ENCODE data around the gene ATP2A3. TPM values are rescaled to one million over a fixed set of nuclear protein-coding genes. Genes with fewer than 3 reads are reported as not detected.

ATP2A3 gene
- total and polyA plus RNA-seq, 10 donors: 103 to 240 (median 194) TPM

DNA sequence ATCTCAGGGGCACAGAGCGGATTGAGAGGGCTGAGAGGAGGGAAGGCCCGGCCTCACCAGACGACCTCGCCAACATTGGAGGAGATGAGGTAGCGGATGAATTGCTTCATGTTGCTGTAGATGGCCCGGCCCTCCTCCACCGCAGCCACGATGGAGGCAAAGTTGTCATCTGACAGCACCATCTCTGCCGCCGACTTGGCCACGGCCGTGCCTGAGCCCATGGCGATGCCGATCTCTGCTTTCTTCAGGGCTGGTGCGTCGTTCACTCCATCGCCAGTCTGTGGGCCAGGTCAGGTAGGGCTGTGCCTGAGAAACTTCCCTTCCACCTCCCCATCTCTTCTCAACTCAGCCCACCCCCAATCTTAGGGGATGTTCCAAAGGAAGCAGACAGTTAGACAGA, 26.9 kb downstream of the ATP2A3 start:
- H3K4me1 ChIP-seq: peaks cover 0 to 7% (median 0%) of the 10 kb centered on the region in 6 donors
- H3K9me3 ChIP-seq: no peaks in the 10 kb centered on the region
- no peaks in the 10 kb centered on the region for H3K27me3 ChIP-seq (replicated peaks in 1 of 7)
- TF ChIP-seq POLR2A (IDR thresholded peaks at IDR 0.05) (no peak), POLR2AphosphoS5 (IDR thresholded peaks at IDR 0.05) (peak in 1 of 3 donors; percentile 48)
- TF ChIP-seq, protein P1, sequence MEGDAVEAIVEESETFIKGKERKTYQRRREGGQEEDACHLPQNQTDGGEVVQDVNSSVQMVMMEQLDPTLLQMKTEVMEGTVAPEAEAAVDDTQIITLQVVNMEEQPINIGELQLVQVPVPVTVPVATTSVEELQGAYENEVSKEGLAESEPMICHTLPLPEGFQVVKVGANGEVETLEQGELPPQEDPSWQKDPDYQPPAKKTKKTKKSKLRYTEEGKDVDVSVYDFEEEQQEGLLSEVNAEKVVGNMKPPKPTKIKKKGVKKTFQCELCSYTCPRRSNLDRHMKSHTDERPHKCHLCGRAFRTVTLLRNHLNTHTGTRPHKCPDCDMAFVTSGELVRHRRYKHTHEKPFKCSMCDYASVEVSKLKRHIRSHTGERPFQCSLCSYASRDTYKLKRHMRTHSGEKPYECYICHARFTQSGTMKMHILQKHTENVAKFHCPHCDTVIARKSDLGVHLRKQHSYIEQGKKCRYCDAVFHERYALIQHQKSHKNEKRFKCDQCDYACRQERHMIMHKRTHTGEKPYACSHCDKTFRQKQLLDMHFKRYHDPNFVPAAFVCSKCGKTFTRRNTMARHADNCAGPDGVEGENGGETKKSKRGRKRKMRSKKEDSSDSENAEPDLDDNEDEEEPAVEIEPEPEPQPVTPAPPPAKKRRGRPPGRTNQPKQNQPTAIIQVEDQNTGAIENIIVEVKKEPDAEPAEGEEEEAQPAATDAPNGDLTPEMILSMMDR (IDR thresholded peaks at IDR 0.05 in 8 of 11, conservative IDR thresholded peaks at IDR 0.05 in 3 of 11): no peak
- WGBS, 5 donors: 93 to 95% (median 94%) methylated on average over 14 to 17 of the region's 17 CpGs
- H3K27ac ChIP-seq: no peak overlapping the region
- DNase-seq: no peak
- H3K4me3 ChIP-seq: no peak overlapping the region
- peaks cover 0 to 100% (median 88%) of the 10 kb centered on the region in 6 donors for H3K36me3 ChIP-seq
- intact Hi-C loops (cut with DNase I; ENCODE audit: low total_unique reads): no loop called here

- Histone ChIP-seq H3K27me3 (replicated peaks in 1 of 7) (no peaks in the 10 kb centered on the region), H3K36me3 (peaks cover 0 to 100% (median 83%) of the 10 kb centered on the region in 6 donors), H3K9me3 (no peaks in the 10 kb centered on the region), H3K27ac (no peak overlapping the region), H3K4me3 (no peak overlapping the region), H3K4me1 (peaks cover 0 to 7% (median 0%) of the 10 kb centered on the region in 6 donors)
- DNase-seq: no peak
- TF ChIP-seq, protein P1 (IDR thresholded peaks at IDR 0.05 in 8 of 11, conservative IDR thresholded peaks at IDR 0.05 in 3 of 11): no peak
- TF ChIP-seq POLR2A (IDR thresholded peaks at IDR 0.05) (no peak), POLR2AphosphoS5 (IDR thresholded peaks at IDR 0.05) (no peak)
- intact Hi-C loops (cut with DNase I; ENCODE audit: low total_unique reads): no loop called here
- 93 to 100% (median 95%) methylated on average over 6 to 9 of the region's 9 CpGs for WGBS, 5 donors
Observed at GRCh38 chr17:3935825-3936355, 28.3 kb downstream of the ATP2A3 start.

DNA sequence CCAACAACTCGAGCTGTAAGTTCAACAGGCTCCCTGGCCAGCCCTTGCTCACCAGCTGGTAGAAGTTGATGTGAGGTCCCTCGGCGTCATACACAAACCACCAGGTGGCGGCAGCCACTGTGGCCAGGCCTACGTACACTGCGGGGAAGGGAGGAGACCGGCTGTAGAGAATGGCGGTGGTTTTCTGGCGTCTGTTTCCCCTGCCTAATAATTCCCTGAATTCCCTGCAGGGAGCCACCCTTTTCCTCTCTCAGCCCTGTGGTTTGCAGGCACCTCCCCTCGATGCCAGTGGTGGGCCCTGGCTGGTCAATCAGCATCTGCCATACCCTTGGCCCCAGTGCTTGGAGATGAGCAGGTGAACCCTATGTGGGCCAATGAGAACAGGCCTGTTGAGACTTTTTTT, 29.1 kb downstream of the ATP2A3 start:
- Histone ChIP-seq H3K4me1 (peaks cover 0 to 7% (median 0%) of the 10 kb centered on the region in 6 donors), H3K36me3 (peaks cover 0 to 100% (median 82%) of the 10 kb centered on the region in 6 donors), H3K4me3 (no peak overlapping the region), H3K27me3 (replicated peaks in 1 of 7) (no peaks in the 10 kb centered on the region), H3K9me3 (no peaks in the 10 kb centered on the region), H3K27ac (peak overlapping the region in 1 of 8 donors; percentile 5)
- intact Hi-C loops (cut with DNase I; ENCODE audit: low total_unique reads): no loop called here
- WGBS, 5 donors: 25 to 33% (median 28%) methylated on average over 4 to 10 of the region's 10 CpGs
- TF ChIP-seq, protein P1 (IDR thresholded peaks at IDR 0.05 in 8 of 11, conservative IDR thresholded peaks at IDR 0.05 in 3 of 11): peak; percentile 36 to 72 (median 65)
- no peak for TF ChIP-seq POLR2A (IDR thresholded peaks at IDR 0.05)
- peak; percentile 38 to 55 (median 38) for TF ChIP-seq POLR2AphosphoS5 (IDR thresholded peaks at IDR 0.05)
- peak; percentile 87 for DNase-seq

DNA sequence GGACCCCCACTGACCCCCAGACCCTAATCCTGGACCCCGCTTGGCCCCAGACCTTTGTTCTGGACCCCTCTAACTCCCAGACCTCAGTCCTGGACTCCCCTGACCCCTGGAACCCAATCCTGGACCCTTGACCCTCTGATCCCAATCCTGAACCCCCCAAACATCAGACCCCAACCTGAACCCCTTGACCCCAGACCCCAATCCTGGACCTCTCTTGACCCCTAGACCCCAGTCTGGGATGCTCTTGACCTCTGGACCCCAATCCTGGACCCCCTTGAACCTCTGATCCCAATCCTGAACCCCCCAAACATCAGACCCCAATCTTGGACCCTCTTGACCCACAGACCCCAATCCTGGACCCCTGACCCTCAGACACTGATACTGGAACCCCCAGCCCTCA, 34.5 kb downstream of the ATP2A3 start:
- Histone ChIP-seq H3K4me3 (no peak overlapping the region), H3K4me1 (peaks cover 0 to 30% (median 3%) of the 10 kb centered on the region in 6 donors), H3K27ac (peak overlapping the region in 2 of 8 donors; percentile 1 to 53), H3K27me3 (replicated peaks in 1 of 7) (no peaks in the 10 kb centered on the region), H3K9me3 (no peaks in the 10 kb centered on the region), H3K36me3 (peaks cover 0 to 100% (median 68%) of the 10 kb centered on the region in 6 donors)
- DNase-seq: no peak
- intact Hi-C loops (cut with DNase I; ENCODE audit: low total_unique reads): no loop called here
- WGBS, 5 donors: 93 to 100% (median 96%) methylated on average over 1 of the region's 1 CpG
- TF ChIP-seq POLR2AphosphoS5 (IDR thresholded peaks at IDR 0.05) (no peak), POLR2A (IDR thresholded peaks at IDR 0.05) (no peak)
- TF ChIP-seq, protein P1 (IDR thresholded peaks at IDR 0.05 in 8 of 11, conservative IDR thresholded peaks at IDR 0.05 in 3 of 11): no peak
